NCI-H2227 (cell line): ENCODE data around the gene PRDX2.
"Not testable (repeated sequence)": the region's sequence is repeated elsewhere in the genome, so short reads cannot be mapped to it uniquely, and the experiment has no call there.

Experiments used
- DNase-seq: peaks from one replicate; lab custom pipeline; 2025; ENCODE audit not compliant: unreplicated experiment; lab: John Stamatoyannopoulos, UW

The PRDX2 gene

DNA sequence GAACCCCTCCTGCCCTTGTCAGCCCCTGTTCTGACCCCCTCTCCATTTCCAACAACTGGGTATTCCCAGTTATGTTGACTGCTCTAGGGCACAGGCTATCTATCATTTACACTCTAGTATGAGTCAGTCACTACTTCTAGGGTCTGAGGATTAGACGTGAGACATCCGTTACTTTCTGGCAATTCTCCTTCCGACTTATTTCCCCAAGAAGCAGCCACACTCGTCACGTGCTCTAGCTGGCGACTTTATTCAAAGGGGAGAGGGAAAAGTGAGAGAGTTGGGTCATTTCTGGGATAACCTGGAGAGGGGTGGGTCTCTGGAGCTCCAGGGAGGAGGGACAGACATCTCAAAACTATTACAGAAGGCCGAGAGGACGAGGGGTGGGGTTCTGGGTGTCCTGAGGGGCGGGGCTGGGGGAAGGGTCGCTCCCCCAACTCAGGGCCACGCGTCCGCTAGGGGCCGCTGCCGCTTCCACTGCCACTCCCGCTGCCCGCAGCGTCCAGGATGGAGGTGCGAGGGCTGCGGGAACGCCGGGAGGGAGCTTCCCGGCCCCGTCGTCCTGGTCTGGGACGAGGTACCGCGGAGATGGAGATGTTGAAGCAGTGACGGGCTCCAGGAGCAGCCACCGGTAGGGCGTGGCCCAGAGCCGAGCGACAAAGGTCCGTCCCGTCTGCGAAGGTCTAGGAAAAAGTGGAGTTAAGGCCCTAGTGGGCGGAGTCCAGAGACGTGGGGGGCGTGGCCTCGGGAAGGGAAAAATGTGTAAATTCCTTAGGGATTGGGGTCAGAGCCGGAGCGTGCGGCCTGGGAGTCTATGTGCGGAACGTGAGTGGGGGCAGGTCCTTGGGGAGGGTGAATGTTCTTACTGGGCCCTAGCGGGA lies 23.9 kb upstream of the PRDX2 start:
- DNase-seq, result no peak

DNA sequence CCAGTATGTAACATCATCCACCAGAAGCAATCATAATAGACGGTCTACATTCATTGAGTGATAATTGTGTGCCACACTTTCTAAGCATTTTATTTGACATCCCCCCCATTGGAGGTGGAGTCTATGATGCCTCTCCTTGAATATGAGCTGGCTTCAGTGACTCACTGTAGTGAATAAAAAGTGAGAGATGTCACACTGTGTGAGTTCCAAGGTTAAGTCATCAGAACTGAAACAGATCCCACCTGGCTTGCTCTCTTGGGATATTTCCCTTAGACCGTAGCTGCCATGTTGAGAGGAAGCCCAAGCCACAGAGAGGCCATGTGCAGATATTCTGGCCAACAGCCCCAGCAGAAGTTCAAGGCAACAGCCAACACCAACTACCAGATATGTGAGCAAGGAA lies 20.2 kb upstream of the PRDX2 start:
- DNase-seq, result no peak

DNA sequence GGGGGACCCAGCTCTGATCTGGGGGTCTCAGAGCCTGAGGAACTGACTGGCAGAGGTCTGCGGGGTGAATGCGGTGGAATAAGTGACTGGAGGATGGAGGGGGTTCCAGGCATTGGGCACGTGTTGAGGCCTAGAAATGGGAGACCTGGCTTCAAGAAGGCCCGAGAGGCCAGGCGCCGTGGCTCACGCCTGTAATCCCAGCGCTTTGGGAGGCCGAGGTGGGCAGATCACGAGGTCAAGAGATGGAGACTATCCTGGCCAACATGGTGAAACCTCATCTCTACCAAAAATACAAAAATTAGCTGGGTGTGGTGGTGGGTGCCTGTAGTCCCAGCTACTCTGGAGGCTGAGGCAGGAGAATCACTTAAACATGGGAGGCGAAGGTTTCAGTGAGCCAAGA lies 16.2 kb upstream of the PRDX2 start:
- DNase-seq, result not testable (repeated sequence)

DNA sequence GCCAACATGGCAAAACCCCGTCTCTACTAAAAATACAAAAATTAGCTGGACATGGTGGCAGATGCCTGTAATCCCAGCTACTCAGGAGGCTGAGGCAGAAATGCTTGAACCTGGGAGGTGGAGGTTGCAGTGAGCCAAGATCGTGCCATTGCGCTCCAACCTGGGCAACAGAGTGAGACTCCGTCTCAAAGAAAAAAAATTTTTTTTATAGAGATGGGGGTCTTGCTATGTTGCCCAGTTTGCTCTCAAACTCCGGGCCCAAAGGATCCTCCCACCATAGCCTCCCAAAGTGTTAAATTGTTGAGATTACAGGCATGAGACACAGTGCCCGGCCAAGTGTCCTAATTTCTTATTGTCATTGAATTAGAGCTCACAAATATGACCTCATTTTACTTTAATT lies 15.6 kb upstream of the PRDX2 start:
- DNase-seq, result not testable (repeated sequence)

DNA sequence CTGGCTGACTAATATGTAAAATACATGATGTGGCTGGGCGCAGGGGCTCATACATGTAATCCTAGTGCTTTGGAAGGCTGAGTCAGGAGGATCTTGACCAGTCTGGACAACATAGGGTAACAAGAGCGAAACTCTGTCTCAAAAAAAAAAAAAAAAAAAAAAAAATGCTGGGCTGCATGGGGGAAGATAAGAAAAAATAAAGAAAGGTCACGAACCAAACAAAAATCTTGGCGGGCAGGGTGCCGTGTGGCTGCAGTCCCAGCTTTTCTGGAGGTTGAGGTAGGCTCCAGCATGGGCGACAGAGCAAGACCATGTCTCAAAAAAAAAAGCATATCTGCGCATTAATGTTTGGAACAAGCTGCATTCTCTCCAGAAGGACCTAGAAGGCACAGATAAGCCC lies 13.5 kb upstream of the PRDX2 start:
- no peak for DNase-seq

DNA sequence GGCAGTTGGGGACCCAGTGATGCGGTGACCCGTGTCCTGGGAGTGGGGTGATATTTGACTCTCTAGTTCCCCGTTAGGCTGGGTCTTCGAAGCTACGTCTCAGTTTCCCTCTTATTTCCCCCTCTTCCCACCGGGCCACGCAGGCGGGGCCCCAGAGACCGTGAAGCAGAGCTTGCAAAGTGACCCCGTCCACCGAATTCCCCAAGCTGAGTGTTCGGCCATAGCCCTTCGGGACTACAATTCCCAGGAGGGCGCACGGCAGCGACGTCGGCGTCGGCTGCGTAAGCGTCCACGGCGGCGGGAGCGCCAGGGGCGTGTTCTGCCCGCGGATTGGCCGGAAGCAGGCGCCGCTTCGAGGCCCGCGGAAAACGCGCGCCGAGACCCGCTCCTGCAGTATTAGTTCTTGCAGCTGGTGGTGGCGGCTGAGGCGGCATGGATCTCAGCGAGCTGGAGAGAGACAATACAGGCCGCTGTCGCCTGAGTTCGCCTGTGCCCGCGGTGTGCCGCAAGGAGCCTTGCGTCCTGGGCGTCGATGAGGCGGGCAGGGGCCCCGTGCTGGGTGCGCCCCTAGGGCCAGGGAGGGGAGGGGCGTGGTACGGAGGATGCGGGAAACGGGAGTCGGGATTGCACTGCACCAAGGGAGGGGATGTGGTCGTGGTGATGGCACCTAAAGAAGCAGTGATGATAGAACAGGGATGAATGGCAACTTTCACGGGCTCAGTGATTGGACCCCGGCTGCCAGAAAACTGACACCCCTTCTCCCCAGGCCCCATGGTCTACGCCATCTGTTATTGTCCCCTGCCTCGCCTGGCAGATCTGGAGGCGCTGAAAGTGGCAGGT lies 4.9 kb upstream of the PRDX2 start, which contains the start of gene RNASEH2A:
TSS of gene RNASEH2A (plus strand) at position 343 of the 840 bp plus-strand sequence. CDS start at position 433, 90 bp downstream.
- DNase-seq, result peak; percentile 92

DNA sequence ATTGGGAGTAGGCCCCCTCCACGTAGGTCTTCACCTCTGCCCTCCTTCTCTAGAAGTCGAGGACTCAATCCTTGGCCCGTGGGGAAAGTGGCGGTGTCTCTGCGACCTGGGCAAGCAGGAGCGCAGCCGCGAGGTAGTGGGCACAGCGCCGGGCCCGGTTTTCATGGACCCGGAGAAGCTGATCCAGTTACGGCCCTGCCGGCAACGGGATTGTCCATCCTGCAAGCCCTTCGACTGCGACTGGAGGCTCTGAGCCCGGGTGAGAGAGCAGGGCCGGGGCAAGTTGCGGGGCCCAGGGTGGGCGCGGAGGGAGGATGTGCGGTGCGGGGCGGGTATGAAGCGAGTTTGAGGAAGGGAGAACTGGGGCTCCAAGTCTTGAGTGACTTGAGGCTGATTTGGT lies 2.5 kb upstream of the PRDX2 start:
- DNase-seq, result no peak

DNA sequence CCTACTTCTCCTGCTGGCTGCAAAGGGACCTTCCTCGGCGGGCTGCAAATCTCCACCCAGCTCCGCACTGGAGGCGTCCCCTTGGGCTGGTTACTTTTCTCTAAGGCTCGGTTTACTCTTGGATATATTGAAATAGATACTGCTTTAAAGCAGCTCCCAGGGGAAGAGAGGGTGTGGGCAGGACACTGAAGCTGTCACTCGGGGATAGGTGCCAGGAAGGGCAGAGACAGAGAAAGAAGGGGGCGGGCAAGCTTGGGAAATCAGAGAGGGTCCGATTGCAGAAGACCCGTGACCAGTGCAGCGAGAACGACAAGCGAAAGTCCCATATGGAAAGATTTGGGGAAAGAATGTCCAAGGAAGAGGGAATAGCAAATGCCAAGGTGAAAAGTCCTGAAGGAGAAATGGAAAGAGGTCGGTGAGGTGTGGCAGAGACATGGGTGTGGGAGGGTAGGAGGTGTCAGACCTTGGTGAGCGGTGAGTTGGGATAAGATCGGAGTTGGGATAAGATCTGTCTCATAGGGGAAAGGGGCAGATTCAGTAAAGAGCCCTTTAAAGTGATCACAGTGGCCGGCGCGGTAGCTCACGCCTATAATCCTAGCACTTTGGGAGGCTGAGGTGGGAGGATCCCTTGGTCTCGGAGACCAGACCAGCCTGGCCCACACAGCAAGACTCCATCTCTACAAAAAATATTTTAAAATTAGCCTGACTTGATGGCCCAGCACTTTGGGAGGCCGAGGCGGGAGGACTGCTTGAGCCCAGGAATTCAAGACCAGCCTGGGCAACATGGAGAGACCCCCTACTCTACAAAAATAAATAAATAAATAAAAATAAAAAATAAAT lies 887 bp upstream of the PRDX2 start:
- no peak for DNase-seq

DNA sequence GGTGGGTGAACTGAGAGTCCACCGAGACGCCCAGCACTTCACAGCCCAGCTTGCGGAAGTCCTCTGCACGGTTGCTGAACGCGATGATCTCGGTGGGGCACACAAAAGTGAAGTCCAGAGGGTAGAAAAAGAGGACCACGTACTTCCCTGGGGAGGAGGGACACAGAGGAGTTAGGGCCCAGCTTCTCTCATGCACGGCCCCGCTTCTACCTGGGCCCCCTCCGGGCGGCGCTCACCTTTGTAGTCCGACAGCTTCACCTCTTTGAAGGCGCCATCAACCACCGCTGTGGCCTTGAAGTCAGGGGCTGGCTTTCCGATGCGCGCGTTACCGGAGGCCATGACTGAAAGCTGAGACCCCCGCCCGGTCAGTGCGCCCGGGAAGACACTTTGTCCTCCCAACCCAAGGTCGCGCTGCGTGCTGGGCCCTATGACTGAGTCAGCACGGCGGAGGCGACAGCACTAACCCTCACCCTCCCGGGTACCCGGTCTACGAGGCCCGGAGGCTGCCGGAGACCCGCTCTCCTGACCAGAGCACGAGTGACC lies 606 bp downstream of the PRDX2 start:
- no peak for DNase-seq

DNA sequence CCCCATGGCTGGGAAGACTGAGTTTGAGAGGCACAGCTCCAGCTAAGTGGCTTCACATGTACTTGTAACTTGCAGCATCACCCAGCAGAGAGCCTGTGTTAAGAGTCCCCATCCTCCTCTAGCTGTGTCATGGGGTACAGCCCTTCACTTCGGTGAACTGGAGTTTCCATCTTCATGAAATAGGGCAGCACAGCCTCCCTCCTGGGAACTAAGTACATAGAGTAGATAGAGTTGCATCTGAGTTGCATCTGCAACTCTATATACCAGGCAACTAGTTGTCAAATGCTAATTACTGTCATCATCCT lies 1.2 kb downstream of the PRDX2 start:
- no peak for DNase-seq

DNA sequence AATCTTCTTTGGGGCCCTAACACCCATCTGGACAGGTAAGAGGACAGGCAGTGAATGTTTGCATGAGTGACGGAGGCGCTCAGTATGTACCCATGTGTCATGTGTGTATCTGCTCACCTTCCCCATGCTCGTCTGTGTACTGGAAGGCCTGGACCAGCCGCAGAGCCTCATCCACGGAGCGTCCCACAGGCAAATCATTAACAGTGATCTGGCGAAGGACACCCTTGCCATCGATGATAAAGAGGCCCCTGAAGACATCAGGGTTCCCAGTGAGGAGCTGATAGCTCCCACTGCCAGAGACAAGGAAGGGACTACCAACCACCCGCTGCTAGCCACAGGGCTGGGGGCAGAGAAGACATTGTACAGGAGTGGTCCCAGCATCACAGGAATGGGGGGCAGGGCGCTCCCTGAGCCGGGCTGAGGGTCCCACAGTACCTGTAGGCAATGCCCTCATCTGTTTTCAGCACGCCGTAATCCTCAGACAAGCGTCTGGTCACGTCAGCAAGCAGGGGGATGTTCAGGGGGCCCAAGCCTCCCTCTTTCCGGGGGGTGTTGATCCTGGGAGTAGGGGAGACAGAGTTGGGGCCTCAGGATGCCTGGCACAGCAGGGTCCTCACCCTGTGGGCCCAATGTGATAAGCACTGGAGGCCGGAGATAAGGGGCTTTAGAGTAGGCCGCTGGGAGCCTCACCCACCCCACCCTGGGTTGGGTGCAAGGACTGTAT lies 1.7 kb downstream of the PRDX2 start:
- DNase-seq, result no peak

DNA sequence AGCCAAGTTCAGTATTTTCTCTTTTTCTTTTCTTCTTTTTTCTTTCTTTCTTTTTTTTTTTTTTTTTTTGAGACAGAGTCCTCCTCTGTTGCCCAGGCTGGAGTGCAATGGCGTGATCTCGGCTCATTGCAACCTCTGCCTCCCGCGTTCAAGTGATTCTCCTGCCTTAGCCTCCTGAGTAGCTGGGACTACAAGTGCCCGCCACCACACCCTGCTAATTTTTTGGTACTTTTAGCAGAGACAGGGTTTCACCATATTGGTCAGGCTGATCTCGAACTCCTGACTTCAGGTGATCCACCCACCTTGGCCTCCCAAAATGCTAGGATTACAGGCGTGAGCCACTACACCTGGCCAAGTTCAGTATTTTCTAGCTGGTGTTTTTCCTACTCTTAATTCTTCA lies 4.0 kb downstream of the PRDX2 start:
- not testable (repeated sequence) for DNase-seq

DNA sequence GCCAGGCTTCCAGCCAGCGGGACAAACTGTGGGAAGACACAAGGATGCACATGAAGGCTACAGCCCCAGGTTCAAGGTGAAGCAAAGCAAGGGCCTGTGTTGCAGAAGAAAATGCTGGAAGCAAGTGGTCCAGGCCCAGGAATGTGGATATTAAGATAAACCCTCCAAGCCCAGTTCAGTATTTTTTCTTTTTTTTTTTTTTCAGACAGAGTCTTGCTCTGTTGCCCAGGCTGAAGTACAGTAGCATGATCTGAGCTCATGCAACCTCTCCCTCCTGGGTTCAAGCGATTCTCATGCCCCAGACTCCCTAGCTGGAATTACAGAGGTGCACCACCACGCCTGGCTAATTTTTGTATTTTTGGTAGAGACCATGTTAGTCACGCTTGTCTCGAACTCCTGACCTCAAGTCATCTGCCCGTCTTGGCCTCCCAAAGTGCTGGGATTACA lies 4.4 kb downstream of the PRDX2 start:
- no peak for DNase-seq

DNA sequence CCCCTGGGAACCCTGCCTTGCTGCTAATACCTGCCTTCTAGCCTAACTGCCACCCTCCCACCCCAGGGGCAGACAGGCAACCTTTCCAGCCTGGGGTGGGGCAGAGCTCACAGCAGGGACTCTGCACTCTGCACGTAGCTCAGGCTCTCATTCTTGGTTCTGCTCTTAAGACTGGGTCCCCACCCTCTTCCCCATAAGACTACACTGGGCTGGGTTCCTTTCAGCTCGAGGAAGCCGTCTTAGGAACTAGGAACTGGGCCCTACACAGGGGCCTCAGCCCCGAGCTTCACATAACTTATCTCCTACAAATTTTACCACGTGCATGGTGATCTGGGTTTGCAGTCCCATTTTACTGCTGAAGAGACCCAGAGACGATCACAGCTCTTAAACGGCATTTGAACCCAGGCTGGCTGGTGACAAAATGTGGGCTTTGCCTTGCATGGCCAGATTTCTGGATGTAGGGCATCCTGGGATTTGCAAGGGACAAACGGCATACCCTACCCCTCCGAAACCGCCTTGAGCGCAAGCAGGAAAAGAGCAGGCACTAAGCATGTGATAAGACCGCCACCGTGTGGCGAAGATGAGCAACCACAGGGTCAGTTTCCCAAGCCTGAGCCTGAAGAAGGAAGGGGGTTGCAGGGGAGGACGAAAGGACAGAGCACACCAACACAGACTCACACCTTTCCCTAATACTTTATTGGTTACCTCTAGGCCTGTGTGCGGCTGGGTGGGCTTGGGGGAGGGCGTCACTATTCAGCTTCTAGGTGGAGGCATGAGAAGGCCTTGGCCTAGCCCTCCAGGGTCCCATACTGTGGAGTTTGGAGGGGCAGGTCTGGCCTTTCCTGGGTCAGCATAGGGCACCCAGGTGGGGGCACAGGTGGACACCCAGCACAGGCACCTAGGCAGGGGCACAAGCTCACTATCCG lies 5.2 kb downstream of the PRDX2 start:
- peak; percentile 90 for DNase-seq

DNA sequence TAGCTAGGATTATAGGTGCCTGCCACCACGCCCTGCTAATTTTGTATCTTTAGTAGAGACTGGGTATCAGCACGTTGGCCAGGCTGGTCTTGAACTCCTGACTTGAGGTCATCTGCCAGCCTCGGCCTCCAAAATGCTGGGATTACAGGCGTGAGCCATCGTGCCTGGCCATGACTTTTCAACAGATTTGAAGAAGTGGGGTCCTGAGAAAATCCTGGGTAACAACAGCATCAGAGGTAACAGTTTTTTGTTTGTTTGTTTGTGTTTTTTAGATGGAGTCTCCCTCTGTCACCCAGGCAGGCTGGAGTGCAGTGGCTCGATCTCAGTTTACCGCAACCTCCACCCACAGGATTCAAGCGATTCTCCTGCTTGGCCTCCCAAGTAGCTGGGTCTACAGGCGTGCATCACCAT lies 6.6 kb downstream of the PRDX2 start:
- no peak for DNase-seq

DNA sequence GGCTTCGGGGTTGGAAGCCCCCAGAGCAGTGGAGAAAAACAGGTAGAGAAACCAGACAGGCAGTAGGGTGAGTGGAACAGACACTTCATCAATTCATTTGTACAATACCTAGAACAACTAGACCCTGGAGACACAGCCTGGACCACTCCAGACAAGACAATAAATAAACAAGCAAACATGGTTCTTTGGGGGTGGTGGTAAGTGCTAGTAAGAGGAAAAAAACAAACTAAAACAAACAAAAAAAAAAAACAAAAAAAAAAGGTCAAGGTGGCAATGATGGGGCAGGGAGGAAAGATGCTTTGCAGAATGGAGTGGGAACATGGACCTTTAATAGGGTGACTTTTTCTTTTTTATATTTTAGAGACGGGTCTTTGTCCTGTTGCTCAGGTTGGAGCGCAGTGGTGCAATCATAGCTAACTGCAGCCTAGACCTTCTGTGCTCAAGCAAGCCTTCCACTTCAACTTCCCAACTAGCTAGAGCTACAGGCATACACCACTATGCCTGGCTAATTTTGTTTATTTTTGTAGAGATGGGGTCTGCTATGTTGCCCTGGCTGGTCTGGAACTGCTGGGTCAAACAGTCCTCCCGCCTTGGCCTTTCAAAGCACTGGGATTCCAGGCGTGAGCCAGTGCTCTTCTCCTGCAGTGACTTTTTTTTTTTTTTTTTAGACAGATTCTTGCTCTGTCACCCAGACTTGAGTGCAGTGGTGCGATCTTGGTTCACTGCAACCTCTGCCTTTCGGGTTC lies 7.2 kb downstream of the PRDX2 start:
- DNase-seq, result no peak

DNA sequence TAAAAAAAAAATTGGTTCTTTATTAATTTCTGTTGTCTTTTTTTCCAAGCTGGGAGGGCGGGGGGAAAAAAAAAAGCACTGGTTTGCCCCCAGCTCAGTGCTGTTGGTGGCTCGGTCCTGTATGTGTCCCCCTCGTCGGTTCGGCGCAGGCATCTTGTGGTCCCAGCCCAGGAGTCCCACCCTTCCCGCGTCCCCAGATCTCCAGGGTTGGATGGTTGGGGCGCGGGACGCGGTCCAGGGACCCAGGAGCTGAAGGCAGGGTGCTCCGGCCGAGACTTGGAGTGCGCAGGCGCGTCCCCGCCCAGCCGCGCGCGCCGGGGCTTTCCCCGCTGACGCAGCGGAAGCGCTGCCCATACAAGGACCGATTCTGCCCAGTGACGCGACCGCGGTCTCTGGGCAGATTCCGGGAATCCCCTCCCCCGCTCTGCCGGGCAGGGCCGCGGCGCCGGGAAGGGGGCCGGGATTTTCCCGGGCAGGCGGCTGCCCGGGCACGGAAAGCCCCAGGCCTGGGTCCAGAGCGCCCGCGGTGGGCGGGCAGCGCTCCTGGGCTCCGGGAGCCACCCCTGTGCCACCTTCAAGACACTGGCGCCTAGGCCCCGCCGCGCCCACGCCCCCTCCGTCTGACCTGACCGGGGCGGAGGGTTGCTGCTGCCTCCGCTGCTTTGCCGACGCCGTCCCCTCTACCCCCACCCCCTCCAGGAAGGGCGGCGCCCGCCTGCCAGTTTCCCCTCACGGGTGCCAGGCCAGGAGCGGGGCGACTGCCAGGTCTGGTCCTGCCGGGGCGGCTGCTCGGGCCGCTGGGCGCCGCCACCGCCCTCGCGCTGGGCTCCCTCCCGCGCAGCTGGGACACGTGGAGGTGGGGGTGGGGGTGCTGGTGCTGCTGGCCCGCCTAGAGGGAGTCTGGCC lies 8.1 kb downstream of the PRDX2 start:
- DNase-seq, result peak; percentile 91
